Measurements from ENCODE around the gene KPNA6.
A peak's percentile ranks its signal among the peaks of the same experiment; 100 is the strongest.

KPNA6 gene

GRCh38 chr1:32221581-32221979 lies 113.7 kb downstream of the KPNA6 start:
- no peak for DNase-seq

GRCh38 chr1:32221980-32222755 lies 114.3 kb downstream of the KPNA6 start, which contains the start of the genes EIF3I and TMEM234:
EIF3I (plus strand) TSS chr1:32222407; CDS start chr1:32222442, 35 bp downstream.
TMEM234 (minus strand) TSS chr1:32222353; CDS start chr1:32222322, 31 bp downstream.
- peak; percentile 94 for DNase-seq

DNA sequence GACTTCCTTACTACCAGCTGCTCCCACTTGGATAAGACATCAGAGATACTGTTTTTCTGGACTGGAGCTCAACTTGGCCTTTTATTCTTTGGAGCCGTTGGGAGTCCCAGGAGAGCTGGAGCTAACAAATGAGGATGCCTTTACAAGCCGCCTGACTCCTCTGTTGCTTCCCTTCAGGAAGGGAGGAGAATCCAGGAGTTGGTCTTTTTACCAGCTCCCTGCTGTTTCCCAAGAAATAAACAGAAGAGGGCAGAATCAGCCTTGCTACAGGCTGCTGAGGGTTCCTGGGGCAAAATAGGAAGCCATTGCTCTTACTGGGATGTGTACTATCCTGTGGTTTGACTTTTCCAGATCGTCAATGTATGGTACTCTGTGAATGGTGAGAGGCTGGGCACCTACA lies 115.8 kb downstream of the KPNA6 start:
- no peak for DNase-seq

- no peak for DNase-seq
Observed at GRCh38 chr1:32224285-32224684, 116.4 kb downstream of the KPNA6 start.
